Measurements from ENCODE around the gene EBF4.

The EBF4 gene

GRCh38 chr20:2671977-2672376 lies 20.6 kb upstream of the EBF4 start:
- DNase-seq, result no peak
- Histone ChIP-seq H3K9me3 (ENCODE audit: insufficient read depth, low read depth, low read length) (peaks cover 1% of the 10 kb centered on the region), H2AK5ac (ENCODE audit: low read length) (no peak overlapping the region), H4K12ac (ENCODE audit: low read depth, low read length) (no peak overlapping the region), H3K36me3 (ENCODE audit: control insufficient read depth in 1 of 2, insufficient read depth in 2 of 2, low read length in 2 of 2) (no peaks in the 10 kb centered on the region), H3K27ac (ENCODE audit: low read depth, low read length) (no peak overlapping the region), H2BK12ac (ENCODE audit: low read length) (no peak overlapping the region), H4K8ac (ENCODE audit: low read depth, low read length) (no peak overlapping the region), H2BK5ac (ENCODE audit: low read depth, low read length, poor library complexity) (no peak overlapping the region), H3K18ac (ENCODE audit: low read length) (no peak overlapping the region), H4K91ac (ENCODE audit: low read depth, low read length) (no peak overlapping the region), H3K14ac (ENCODE audit: low read length) (no peak overlapping the region), H3K4me3 (ENCODE audit: low read depth, low read length) (no peak overlapping the region), H2BK120ac (ENCODE audit: insufficient read depth, low read length, poor library complexity) (no peak overlapping the region), H3K4me2 (ENCODE audit: low read length) (no peak overlapping the region), H3K4me1 (ENCODE audit: control insufficient read depth in 1 of 2, insufficient read depth in 2 of 2, low read length in 2 of 2) (no peaks in the 10 kb centered on the region), H3K9ac (ENCODE audit: low read length) (no peak overlapping the region), H3K23ac (ENCODE audit: low read length) (no peak overlapping the region), H3K79me1 (ENCODE audit: low read length) (no peaks in the 10 kb centered on the region), H3K4ac (ENCODE audit: low read depth, low read length) (no peak overlapping the region), H3K27me3 (ENCODE audit: insufficient read depth, low read length) (no peaks in the 10 kb centered on the region), H3K79me2 (ENCODE audit: control insufficient read depth, insufficient read depth, low read length, poor library complexity) (no peaks in the 10 kb centered on the region), H2AFZ (ENCODE audit: insufficient read depth, low read length, poor library complexity) (no peak overlapping the region)
- no CpG with 5 or more reads among the region's 4 CpGs for WGBS (ENCODE audit: extremely low coverage, insufficient coverage, insufficient read length)

- Histone ChIP-seq H2AK5ac (ENCODE audit: low read length) (no peak overlapping the region), H3K9ac (ENCODE audit: low read length) (no peak overlapping the region), H3K23ac (ENCODE audit: low read length) (no peak overlapping the region), H3K4me2 (ENCODE audit: low read length) (no peak overlapping the region), H3K9me3 (ENCODE audit: insufficient read depth, low read depth, low read length) (peaks cover 1% of the 10 kb centered on the region), H3K27me3 (ENCODE audit: insufficient read depth, low read length) (no peaks in the 10 kb centered on the region), H2BK120ac (ENCODE audit: insufficient read depth, low read length, poor library complexity) (no peak overlapping the region), H4K91ac (ENCODE audit: low read depth, low read length) (no peak overlapping the region), H3K36me3 (ENCODE audit: control insufficient read depth in 1 of 2, insufficient read depth in 2 of 2, low read length in 2 of 2) (no peaks in the 10 kb centered on the region), H3K4me1 (ENCODE audit: control insufficient read depth in 1 of 2, insufficient read depth in 2 of 2, low read length in 2 of 2) (no peaks in the 10 kb centered on the region), H2BK5ac (ENCODE audit: low read depth, low read length, poor library complexity) (no peak overlapping the region), H3K4ac (ENCODE audit: low read depth, low read length) (no peak overlapping the region), H3K18ac (ENCODE audit: low read length) (no peak overlapping the region), H2BK12ac (ENCODE audit: low read length) (no peak overlapping the region), H4K12ac (ENCODE audit: low read depth, low read length) (no peak overlapping the region), H3K14ac (ENCODE audit: low read length) (no peak overlapping the region), H3K79me2 (ENCODE audit: control insufficient read depth, insufficient read depth, low read length, poor library complexity) (no peaks in the 10 kb centered on the region), H4K8ac (ENCODE audit: low read depth, low read length) (no peak overlapping the region), H3K4me3 (ENCODE audit: low read depth, low read length) (no peak overlapping the region), H3K79me1 (ENCODE audit: low read length) (no peaks in the 10 kb centered on the region), H2AFZ (ENCODE audit: insufficient read depth, low read length, poor library complexity) (no peak overlapping the region), H3K27ac (ENCODE audit: low read depth, low read length) (no peak overlapping the region)
- WGBS (ENCODE audit: extremely low coverage, insufficient coverage, insufficient read length), result no CpG with 5 or more reads among the region's 3 CpGs
- no peak for DNase-seq
These were observed 20.1 kb upstream of the EBF4 start for GRCh38 chr20:2672446-2672845.

GRCh38 chr20:2673453-2673852 lies 19.1 kb upstream of the EBF4 start:
- Histone ChIP-seq H3K4me3 (ENCODE audit: low read depth, low read length) (no peak overlapping the region), H3K9ac (ENCODE audit: low read length) (no peak overlapping the region), H2BK12ac (ENCODE audit: low read length) (no peak overlapping the region), H2AK5ac (ENCODE audit: low read length) (no peak overlapping the region), H4K12ac (ENCODE audit: low read depth, low read length) (no peak overlapping the region), H3K27me3 (ENCODE audit: insufficient read depth, low read length) (no peaks in the 10 kb centered on the region), H3K79me2 (ENCODE audit: control insufficient read depth, insufficient read depth, low read length, poor library complexity) (no peaks in the 10 kb centered on the region), H4K8ac (ENCODE audit: low read depth, low read length) (no peak overlapping the region), H3K14ac (ENCODE audit: low read length) (no peak overlapping the region), H3K9me3 (ENCODE audit: insufficient read depth, low read depth, low read length) (peaks cover 1% of the 10 kb centered on the region), H2AFZ (ENCODE audit: insufficient read depth, low read length, poor library complexity) (no peak overlapping the region), H3K4me2 (ENCODE audit: low read length) (no peak overlapping the region), H3K4me1 (ENCODE audit: control insufficient read depth in 1 of 2, insufficient read depth in 2 of 2, low read length in 2 of 2) (no peaks in the 10 kb centered on the region), H3K27ac (ENCODE audit: low read depth, low read length) (no peak overlapping the region), H3K4ac (ENCODE audit: low read depth, low read length) (no peak overlapping the region), H3K23ac (ENCODE audit: low read length) (no peak overlapping the region), H2BK5ac (ENCODE audit: low read depth, low read length, poor library complexity) (no peak overlapping the region), H3K18ac (ENCODE audit: low read length) (no peak overlapping the region), H2BK120ac (ENCODE audit: insufficient read depth, low read length, poor library complexity) (no peak overlapping the region), H3K79me1 (ENCODE audit: low read length) (no peaks in the 10 kb centered on the region), H3K36me3 (ENCODE audit: control insufficient read depth in 1 of 2, insufficient read depth in 2 of 2, low read length in 2 of 2) (no peaks in the 10 kb centered on the region), H4K91ac (ENCODE audit: low read depth, low read length) (no peak overlapping the region)
- no peak for DNase-seq
- WGBS (ENCODE audit: extremely low coverage, insufficient coverage, insufficient read length), result no CpG with 5 or more reads among the region's 4 CpGs

GRCh38 chr20:2680046-2680445 lies 12.5 kb upstream of the EBF4 start:
- H3K79me1 ChIP-seq (ENCODE audit: low read length), result no peaks in the 10 kb centered on the region
- H3K4me1 ChIP-seq (ENCODE audit: control insufficient read depth in 1 of 2, insufficient read depth in 2 of 2, low read length in 2 of 2), result no peaks in the 10 kb centered on the region
- H3K36me3 ChIP-seq (ENCODE audit: control insufficient read depth in 1 of 2, insufficient read depth in 2 of 2, low read length in 2 of 2), result no peaks in the 10 kb centered on the region
- no peak overlapping the region for H2AK5ac ChIP-seq (ENCODE audit: low read length)
- H3K9me3 ChIP-seq (ENCODE audit: insufficient read depth, low read depth, low read length), result no peaks in the 10 kb centered on the region
- no peak overlapping the region for H3K18ac ChIP-seq (ENCODE audit: low read length)
- no peak overlapping the region for H3K23ac ChIP-seq (ENCODE audit: low read length)
- H3K79me2 ChIP-seq (ENCODE audit: control insufficient read depth, insufficient read depth, low read length, poor library complexity), result no peaks in the 10 kb centered on the region
- no peak overlapping the region for H3K4ac ChIP-seq (ENCODE audit: low read depth, low read length)
- H2BK120ac ChIP-seq (ENCODE audit: insufficient read depth, low read length, poor library complexity), result no peak overlapping the region
- no peak overlapping the region for H2AFZ ChIP-seq (ENCODE audit: insufficient read depth, low read length, poor library complexity)
- no peak overlapping the region for H2BK5ac ChIP-seq (ENCODE audit: low read depth, low read length, poor library complexity)
- no peaks in the 10 kb centered on the region for H3K27me3 ChIP-seq (ENCODE audit: insufficient read depth, low read length)
- H4K12ac ChIP-seq (ENCODE audit: low read depth, low read length), result no peak overlapping the region
- no peak overlapping the region for H3K9ac ChIP-seq (ENCODE audit: low read length)
- no peak overlapping the region for H3K14ac ChIP-seq (ENCODE audit: low read length)
- no peak overlapping the region for H4K91ac ChIP-seq (ENCODE audit: low read depth, low read length)
- H3K4me2 ChIP-seq (ENCODE audit: low read length), result no peak overlapping the region
- DNase-seq, result no peak
- H4K8ac ChIP-seq (ENCODE audit: low read depth, low read length), result no peak overlapping the region
- H2BK12ac ChIP-seq (ENCODE audit: low read length), result no peak overlapping the region
- no peak overlapping the region for H3K27ac ChIP-seq (ENCODE audit: low read depth, low read length)
- no peak overlapping the region for H3K4me3 ChIP-seq (ENCODE audit: low read depth, low read length)
- no CpG with 5 or more reads among the region's 4 CpGs for WGBS (ENCODE audit: extremely low coverage, insufficient coverage, insufficient read length)

Data from trophoblast cell (in vitro differentiated cells and primary cell).